HG03571 (cell line): ENCODE data around the gene FBXO31.

Source experiments
- ATAC-seq: cut with Tn5 transposase; IDR thresholded peaks from one replicate; pipeline ENCODE4 v1.9.1; 2021; ENCODE audit not compliant: unreplicated experiment

FBXO31 gene

GRCh38 chr16:87383505-87384161, at the start of gene FBXO31:
Gene FBXO31, minus strand, starts transcription at chr16:87383776. Its CDS starts 32 bp downstream, at chr16:87383744.
- ATAC-seq: peak; percentile 40

- no peak for ATAC-seq
Measured at GRCh38 chr16:87432330-87432915, 48.8 kb upstream of the FBXO31 start.

GRCh38 chr16:87431926-87432325, 48.4 kb upstream of the FBXO31 start:
- no peak for ATAC-seq

GRCh38 chr16:87426423-87427215, 43.0 kb upstream of the FBXO31 start:
- no peak for ATAC-seq

GRCh38 chr16:87425941-87426340, 42.4 kb upstream of the FBXO31 start:
- ATAC-seq: no peak

GRCh38 chr16:87424266-87424665, 40.7 kb upstream of the FBXO31 start:
- ATAC-seq: no peak

GRCh38 chr16:87423429-87423828, 39.9 kb upstream of the FBXO31 start:
- no peak for ATAC-seq

- ATAC-seq: no peak
Measured at GRCh38 chr16:87422106-87422505, 38.5 kb upstream of the FBXO31 start.

GRCh38 chr16:87421003-87421912, 37.7 kb upstream of the FBXO31 start:
- no peak for ATAC-seq

GRCh38 chr16:87420026-87421002, 36.7 kb upstream of the FBXO31 start:
- no peak for ATAC-seq

- ATAC-seq: no peak
Measured at GRCh38 chr16:87418644-87419043, 35.1 kb upstream of the FBXO31 start.

- no peak for ATAC-seq
Measured at GRCh38 chr16:87418216-87418615, 34.6 kb upstream of the FBXO31 start.

- ATAC-seq: no peak
Measured at GRCh38 chr16:87417528-87417910, 33.9 kb upstream of the FBXO31 start.

GRCh38 chr16:87416826-87417527, 33.4 kb upstream of the FBXO31 start:
- no peak for ATAC-seq

GRCh38 chr16:87415441-87415840, 31.9 kb upstream of the FBXO31 start:
- no peak for ATAC-seq

- no peak for ATAC-seq
Measured at GRCh38 chr16:87414251-87414680, 30.7 kb upstream of the FBXO31 start.

- ATAC-seq: no peak
Measured at GRCh38 chr16:87412996-87413421, 29.4 kb upstream of the FBXO31 start.

GRCh38 chr16:87412371-87412995, 28.9 kb upstream of the FBXO31 start:
- no peak for ATAC-seq
